Mesenchymal stem cell (in vitro differentiated cells and primary cell): ENCODE results near the gene EPB41L2.

ENCODE experiments used
- DNase-seq: peaks from one replicate; pipeline ENCODE4 v3.0.0-alpha.2; 2013
- H2AFZ ChIP-seq: one replicate; pipeline ENCODE4 v1.6.1; 2013; ENCODE audit warnings: low read depth, mild to moderate bottlenecking, control low read depth, inconsistent platforms, low read length, moderate library complexity
- H2AK5ac ChIP-seq: 2 replicates; pipeline ENCODE4 v1.6.1; 2013; ENCODE audit warnings: low read length, moderate library complexity, mild to moderate bottlenecking, inconsistent platforms; ENCODE audit not compliant: severe bottlenecking
- H2BK120ac ChIP-seq: one replicate; pipeline ENCODE4 v1.6.1; 2013; ENCODE audit warnings: low read depth, mild to moderate bottlenecking, inconsistent platforms, low read length, moderate library complexity
- H2BK12ac ChIP-seq, 2 experiments: one replicate each; pipeline ENCODE4 v1.6.1; 2013; ENCODE audit warnings: inconsistent platforms in 2 of 2, low read length in 2 of 2, mild to moderate bottlenecking in 2 of 2, moderate library complexity in 2 of 2, control low read depth in 1 of 2
- H2BK15ac ChIP-seq: one replicate; pipeline ENCODE4 v1.6.1; 2013; ENCODE audit warnings: mild to moderate bottlenecking, low read depth, inconsistent platforms; ENCODE audit not compliant: poor library complexity, severe bottlenecking
- H2BK5ac ChIP-seq: 2 replicates; pipeline ENCODE4 v1.6.1; 2013; ENCODE audit warnings: low read depth, mild to moderate bottlenecking, low read length, control low read depth, inconsistent platforms; ENCODE audit not compliant: poor library complexity, severe bottlenecking
- H3K14ac ChIP-seq, 2 experiments: one replicate each; pipeline ENCODE4 v1.6.1; 2013; ENCODE audit warnings: inconsistent platforms in 2 of 2, low read length in 2 of 2, control low read depth in 1 of 2, mild to moderate bottlenecking in 1 of 2, moderate library complexity in 1 of 2
- H3K18ac ChIP-seq, 2 experiments: one replicate each; pipeline ENCODE4 v1.6.1; 2013; ENCODE audit warnings: inconsistent platforms in 2 of 2, low read length in 2 of 2, control low read depth in 1 of 2, low read depth in 1 of 2, mild to moderate bottlenecking in 1 of 2
- H3K23ac ChIP-seq, 2 experiments: one replicate each; pipeline ENCODE4 v1.6.1; 2013; ENCODE audit warnings: inconsistent platforms in 2 of 2, low read length in 2 of 2, mild to moderate bottlenecking in 2 of 2, moderate library complexity in 2 of 2, control low read depth in 1 of 2
- H3K27ac ChIP-seq: 2 replicates; pipeline ENCODE4 v1.5.1; 2013; ENCODE audit warnings: mild to moderate bottlenecking, moderate library complexity, low read length, control low read depth, inconsistent platforms; ENCODE audit not compliant: poor library complexity, severe bottlenecking
- H3K27me3 ChIP-seq, 2 experiments: 2 replicates each; pipeline versions ENCODE4 v1.6.1 to v1.7.0; 2013; ENCODE audit warnings: low read length in 2 of 2, mild to moderate bottlenecking in 2 of 2, moderate library complexity in 2 of 2, control low read depth in 1 of 2, inconsistent platforms in 1 of 2; ENCODE audit not compliant: control insufficient read depth in 1 of 2, insufficient read depth in 1 of 2
- H3K36me3 ChIP-seq, 2 experiments: 2 replicates each; pipeline versions ENCODE4 v1.6.1 to v1.7.0; 2013; ENCODE audit warnings: low read length in 2 of 2, control low read depth in 1 of 2, inconsistent platforms in 1 of 2, low read depth in 1 of 2, mild to moderate bottlenecking in 1 of 2; ENCODE audit not compliant: insufficient read depth in 2 of 2, control insufficient read depth in 1 of 2
- H3K4ac ChIP-seq, 2 experiments: one replicate each; pipeline ENCODE4 v1.6.1; 2013; ENCODE audit warnings: inconsistent platforms in 2 of 2, low read length in 2 of 2, mild to moderate bottlenecking in 2 of 2, moderate library complexity in 2 of 2, control low read depth in 1 of 2, low read depth in 1 of 2
- H3K4me1 ChIP-seq: 2 replicates; pipeline ENCODE4 v1.6.1; 2013; ENCODE audit warnings: low read depth, low read length, control low read depth; ENCODE audit not compliant: control insufficient read depth, insufficient read depth
- H3K4me2 ChIP-seq: 2 replicates; pipeline ENCODE4 v1.6.1; 2013; ENCODE audit warnings: low read length, mild to moderate bottlenecking, inconsistent platforms; ENCODE audit not compliant: poor library complexity, severe bottlenecking
- H3K4me3 ChIP-seq, 2 experiments: 2 replicates each; pipeline versions ENCODE4 v1.5.1 to v1.7.0; 2013; ENCODE audit warnings: low read length in 2 of 2, mild to moderate bottlenecking in 2 of 2, control low read depth in 1 of 2, low read depth in 1 of 2; ENCODE audit not compliant: insufficient read depth in 1 of 2
- H3K79me1 ChIP-seq: replicated peaks from 2 replicates; pipeline ENCODE4 v1.6.1; 2013; ENCODE audit warnings: mild to moderate bottlenecking, control low read depth, low read length, inconsistent platforms; ENCODE audit not compliant: poor library complexity, severe bottlenecking
- H3K9ac ChIP-seq: 2 replicates; pipeline ENCODE4 v1.7.0; 2013; ENCODE audit warnings: mild to moderate bottlenecking, low read length, moderate library complexity
- H3K9me3 ChIP-seq: 2 replicates; pipeline ENCODE4 v1.7.0; 2013; ENCODE audit warnings: mild to moderate bottlenecking, low read length; ENCODE audit not compliant: control insufficient read depth
- H4K8ac ChIP-seq: one replicate; pipeline ENCODE4 v1.6.1; 2013; ENCODE audit warnings: inconsistent platforms, mild to moderate bottlenecking, low read length, moderate library complexity
- H4K91ac ChIP-seq: one replicate; pipeline ENCODE4 v1.6.1; 2013; ENCODE audit warnings: mild to moderate bottlenecking, low read length, inconsistent platforms
- WGBS: methylation state at CpG from one replicate; pipeline ENCODE4 v1.1.7; 2013; ENCODE audit warnings: mixed read lengths; 5-methylcytosine and 5-hydroxymethylcytosine counted together

EPB41L2 gene

GRCh38 chr6:130846501-130846900, 216.5 kb downstream of the EPB41L2 start:
- H3K14ac ChIP-seq: no peak overlapping the region
- 100% methylated on average over 1 of the region's 1 CpG for WGBS
- H3K79me1 ChIP-seq: peaks cover 5% of the 10 kb centered on the region
- H3K18ac ChIP-seq: no peak overlapping the region
- H4K91ac ChIP-seq: no peak overlapping the region
- H3K9me3 ChIP-seq: no peaks in the 10 kb centered on the region
- no peak overlapping the region for H3K4me2 ChIP-seq
- no peak overlapping the region for H2AK5ac ChIP-seq
- H2BK120ac ChIP-seq: no peak overlapping the region
- H3K36me3 ChIP-seq: peaks cover 0 to 2% of the 10 kb centered on the region in 2 experiments
- H4K8ac ChIP-seq: no peak overlapping the region
- H2AFZ ChIP-seq: no peak overlapping the region
- no peak overlapping the region for H3K23ac ChIP-seq
- H3K9ac ChIP-seq: no peak overlapping the region
- H3K27ac ChIP-seq: no peak overlapping the region
- H3K4me1 ChIP-seq: no peaks in the 10 kb centered on the region
- H3K4ac ChIP-seq: no peak overlapping the region
- H2BK5ac ChIP-seq: no peak overlapping the region
- no peak overlapping the region for H2BK12ac ChIP-seq
- H3K4me3 ChIP-seq: no peak overlapping the region
- no peaks in the 10 kb centered on the region for H3K27me3 ChIP-seq
- no peak for DNase-seq
- no peak overlapping the region for H2BK15ac ChIP-seq

DNA sequence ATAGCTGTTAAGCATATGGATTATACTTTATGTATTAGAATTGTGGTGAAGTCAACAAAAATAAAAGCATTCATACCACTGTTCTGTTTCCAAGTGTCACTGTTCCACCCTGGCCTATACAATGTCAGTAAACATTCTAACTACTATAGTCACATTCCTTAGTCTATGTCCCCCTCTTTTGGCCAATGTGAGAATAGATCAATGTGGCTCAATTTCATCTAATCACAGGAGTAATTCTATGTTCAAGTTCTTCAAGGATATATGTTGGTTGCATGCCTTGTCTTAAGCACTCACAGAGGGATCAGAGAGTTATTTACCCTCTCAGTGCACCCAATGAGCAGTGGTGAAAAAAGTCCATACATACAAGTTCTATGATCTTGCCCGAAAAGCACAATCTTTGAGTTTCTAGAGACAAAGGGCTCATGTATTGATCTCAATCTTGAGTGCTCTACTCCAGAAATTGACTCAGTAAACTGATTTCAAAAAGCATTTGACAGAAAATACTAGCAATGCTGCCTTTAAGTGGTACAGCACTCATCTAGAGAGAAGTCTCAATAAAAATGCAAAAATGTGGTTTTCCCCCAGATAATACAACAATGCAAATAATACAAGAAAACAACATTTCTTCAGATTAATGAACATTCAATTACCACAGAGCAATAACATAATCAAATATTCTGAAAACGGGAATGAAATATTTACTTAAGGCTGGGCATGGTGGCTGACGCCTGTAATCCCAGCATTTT, 219.3 kb downstream of the EPB41L2 start:
- H3K79me1 ChIP-seq: no peaks in the 10 kb centered on the region
- H3K18ac ChIP-seq: no peak overlapping the region
- no peak overlapping the region for H3K23ac ChIP-seq
- H2BK15ac ChIP-seq: no peak overlapping the region
- no peaks in the 10 kb centered on the region for H3K27me3 ChIP-seq
- no peak overlapping the region for H3K14ac ChIP-seq
- H3K9me3 ChIP-seq: no peaks in the 10 kb centered on the region
- H3K4me3 ChIP-seq: no peak overlapping the region
- no peak overlapping the region for H2BK120ac ChIP-seq
- no peak overlapping the region for H4K8ac ChIP-seq
- no peak overlapping the region for H2AK5ac ChIP-seq
- DNase-seq: peak; percentile 63
- H4K91ac ChIP-seq: no peak overlapping the region
- no peak overlapping the region for H3K9ac ChIP-seq
- 80% methylated on average over 3 of the region's 3 CpGs for WGBS
- no peak overlapping the region for H3K4ac ChIP-seq
- H3K27ac ChIP-seq: no peak overlapping the region
- no peak overlapping the region for H3K4me2 ChIP-seq
- H3K4me1 ChIP-seq: no peaks in the 10 kb centered on the region
- H2AFZ ChIP-seq: no peak overlapping the region
- no peak overlapping the region for H2BK5ac ChIP-seq
- H2BK12ac ChIP-seq: no peak overlapping the region
- H3K36me3 ChIP-seq: peaks cover 0 to 5% of the 10 kb centered on the region in 2 experiments

- no peak overlapping the region for H4K8ac ChIP-seq
- no peak for DNase-seq
- H2BK120ac ChIP-seq: no peak overlapping the region
- WGBS: 71% methylated on average over 4 of the region's 4 CpGs
- no peak overlapping the region for H2BK15ac ChIP-seq
- H3K18ac ChIP-seq: no peak overlapping the region
- H2BK5ac ChIP-seq: no peak overlapping the region
- no peak overlapping the region for H2AK5ac ChIP-seq
- H3K4me1 ChIP-seq: no peaks in the 10 kb centered on the region
- H3K27me3 ChIP-seq: no peaks in the 10 kb centered on the region
- H3K14ac ChIP-seq: no peak overlapping the region
- no peak overlapping the region for H3K4ac ChIP-seq
- H3K9me3 ChIP-seq: no peaks in the 10 kb centered on the region
- no peak overlapping the region for H4K91ac ChIP-seq
- H3K23ac ChIP-seq: no peak overlapping the region
- H3K9ac ChIP-seq: no peak overlapping the region
- no peak overlapping the region for H3K4me3 ChIP-seq
- H2AFZ ChIP-seq: no peak overlapping the region
- no peaks in the 10 kb centered on the region for H3K79me1 ChIP-seq
- H3K36me3 ChIP-seq: peaks cover 0 to 5% of the 10 kb centered on the region in 2 experiments
- no peak overlapping the region for H2BK12ac ChIP-seq
- no peak overlapping the region for H3K27ac ChIP-seq
- H3K4me2 ChIP-seq: no peak overlapping the region
Measured at GRCh38 chr6:130841128-130841728, 221.8 kb downstream of the EPB41L2 start.

- Histone ChIP-seq H3K14ac (no peak overlapping the region), H3K27ac (no peak overlapping the region), H3K4ac (no peak overlapping the region), H2AFZ (no peak overlapping the region), H3K4me1 (no peaks in the 10 kb centered on the region), H3K27me3 (no peaks in the 10 kb centered on the region), H3K9ac (no peak overlapping the region), H4K91ac (no peak overlapping the region), H3K36me3 (peaks cover 0 to 2% of the 10 kb centered on the region in 2 experiments), H2AK5ac (no peak overlapping the region), H2BK5ac (no peak overlapping the region), H3K23ac (no peak overlapping the region), H2BK12ac (no peak overlapping the region), H3K18ac (no peak overlapping the region), H3K9me3 (no peaks in the 10 kb centered on the region), H3K4me3 (no peak overlapping the region), H2BK15ac (no peak overlapping the region), H4K8ac (no peak overlapping the region), H3K4me2 (no peak overlapping the region), H3K79me1 (no peaks in the 10 kb centered on the region), H2BK120ac (no peak overlapping the region)
- WGBS: 100% methylated on average over 2 of the region's 2 CpGs
- DNase-seq: no peak
Measured at GRCh38 chr6:130840050-130840449, 223.0 kb downstream of the EPB41L2 start.
